IMR-90 (cell line): ENCODE results near the gene BMX. TPM values are rescaled to one million over a fixed set of nuclear protein-coding genes. Genes with fewer than 3 reads are reported as not detected.

Experiments used
- ATAC-seq: fragments of 200-7000 bp; cut with Tn5 transposase; 2 replicates; pipeline ENCODE4 v1.9.1; 2020; ENCODE audit warnings: low read depth, mild to moderate bottlenecking, moderate library complexity
- BruUV-seq: library from RNA; stranded (reverse); fragments of 400-500 nt; replicated peaks from 2 replicates; lab custom pipeline; 2021; lab: Mats Ljungman, UMichigan
- CTCF ChIA-PET: fragments of 300-600 bp; formaldehyde crosslinking; extraction: SDS; loops from one replicate; lab custom pipeline; 2021; ENCODE audit warnings: antibody characterized with exemption; lab: Yijun Ruan, JAX
- POLR2A ChIA-PET: fragments of 300-600 bp; sonication (Branson Sonifier 250); formaldehyde crosslinking; loops from one replicate; lab custom pipeline; 2022; ENCODE audit warnings: antibody characterized with exemption; ENCODE audit not compliant: unreplicated experiment; lab: Charles Lee
- DNase-seq: peaks from one replicate; pipeline ENCODE4 v3.0.0; 2013
- H2AFZ ChIP-seq: replicated peaks from 2 replicates; pipeline ENCODE3; 2013; ENCODE audit warnings: low read length, mild to moderate bottlenecking; ENCODE audit not compliant: poor library complexity
- H2AK5ac ChIP-seq: 2 replicates; pipeline ENCODE4 v1.6.1; 2013; ENCODE audit warnings: low read depth, low read length, inconsistent platforms
- H2AK9ac ChIP-seq: replicated peaks from 2 replicates; pipeline ENCODE3; 2013; ENCODE audit warnings: mild to moderate bottlenecking, low read depth, low read length, moderate library complexity; ENCODE audit not compliant: poor library complexity
- H2BK120ac ChIP-seq: 2 replicates; pipeline ENCODE4 v1.6.1; 2013; ENCODE audit warnings: low read depth, low read length, inconsistent platforms
- H2BK15ac ChIP-seq: 3 replicates; pipeline ENCODE4 v1.6.1; 2013; ENCODE audit warnings: low read depth, low read length, inconsistent platforms
- H2BK20ac ChIP-seq: 2 replicates; pipeline ENCODE4 v1.6.1; 2013; ENCODE audit warnings: low read depth, mild to moderate bottlenecking, inconsistent platforms, low read length, moderate library complexity
- H2BK5ac ChIP-seq: 2 replicates; pipeline ENCODE4 v1.6.1; 2013; ENCODE audit warnings: mild to moderate bottlenecking, low read depth, low read length, inconsistent platforms; ENCODE audit not compliant: poor library complexity, severe bottlenecking
- H3K14ac ChIP-seq: replicated peaks from 2 replicates; pipeline ENCODE4 v1.6.1; 2013; ENCODE audit warnings: low read depth, low read length, inconsistent platforms
- H3K18ac ChIP-seq: 2 replicates; pipeline ENCODE4 v1.6.1; 2013; ENCODE audit warnings: low read depth, low read length, control low read depth
- H3K23ac ChIP-seq: 2 replicates; pipeline ENCODE4 v1.6.1; 2013; ENCODE audit warnings: low read depth, low read length, inconsistent platforms
- H3K27ac ChIP-seq: 2 replicates; pipeline ENCODE4 v1.5.1; 2013; ENCODE audit warnings: mild to moderate bottlenecking, control low read depth, low read length; ENCODE audit not compliant: insufficient read depth
- H3K27me3 ChIP-seq: 2 replicates; pipeline ENCODE4 v1.6.1; 2013; ENCODE audit warnings: low read length; ENCODE audit not compliant: control insufficient read depth, insufficient read depth
- H3K36me3 ChIP-seq: 2 replicates; pipeline ENCODE4 v1.6.1; 2013; ENCODE audit warnings: low read length, mixed read lengths; ENCODE audit not compliant: control insufficient read depth, insufficient read depth
- H3K4ac ChIP-seq: 2 replicates; pipeline ENCODE4 v1.6.1; 2013; ENCODE audit warnings: low read depth, low read length, inconsistent platforms
- H3K4me1 ChIP-seq: 2 replicates; pipeline ENCODE4 v1.6.1; 2013; ENCODE audit warnings: low read length, mixed read lengths; ENCODE audit not compliant: control insufficient read depth, insufficient read depth
- H3K4me2 ChIP-seq: 2 replicates; pipeline ENCODE4 v1.6.1; 2013; ENCODE audit warnings: low read depth, mild to moderate bottlenecking, control low read depth, low read length, moderate library complexity
- H3K4me3 ChIP-seq: 2 replicates; pipeline ENCODE4 v1.5.1; 2013; ENCODE audit warnings: low read depth, mild to moderate bottlenecking, control low read depth, low read length, moderate library complexity; ENCODE audit not compliant: insufficient read depth
- H3K56ac ChIP-seq: 2 replicates; pipeline ENCODE4 v1.6.1; 2013; ENCODE audit warnings: low read length, inconsistent platforms; ENCODE audit not compliant: insufficient read depth; ENCODE audit errors: extremely low read depth
- H3K79me1 ChIP-seq, 2 experiments: 2 replicates each; pipeline ENCODE4 v1.6.1; 2013; ENCODE audit warnings: low read length in 2 of 2, inconsistent platforms in 1 of 2, low read depth in 1 of 2
- H3K9ac ChIP-seq: 2 replicates; pipeline ENCODE4 v1.6.1; 2013; ENCODE audit warnings: low read depth, low read length, control low read depth
- H3K9me1 ChIP-seq: 2 replicates; pipeline ENCODE4 v1.6.1; 2013; ENCODE audit warnings: low read length, inconsistent platforms; ENCODE audit not compliant: insufficient read depth
- H3K9me3 ChIP-seq: 2 replicates; pipeline ENCODE4 v1.6.1; 2013; ENCODE audit warnings: low read length; ENCODE audit not compliant: control insufficient read depth, insufficient read depth
- H4K20me1 ChIP-seq: 2 replicates; pipeline ENCODE4 v1.6.1; 2013; ENCODE audit warnings: low read length, inconsistent platforms; ENCODE audit not compliant: insufficient read depth
- H4K5ac ChIP-seq: 2 replicates; pipeline ENCODE4 v1.6.1; 2013; ENCODE audit warnings: mild to moderate bottlenecking, low read depth, low read length, control low read depth
- H4K8ac ChIP-seq, 2 experiments: 2 replicates each; pipeline ENCODE4 v1.6.1; 2013; ENCODE audit warnings: low read depth in 2 of 2, low read length in 2 of 2, control low read depth in 1 of 2, inconsistent platforms in 1 of 2
- H4K91ac ChIP-seq: 2 replicates; pipeline ENCODE4 v1.6.1; 2013; ENCODE audit warnings: low read depth, low read length, inconsistent platforms; ENCODE audit not compliant: insufficient read depth
- CHD1 ChIP-seq: IDR thresholded peaks from 2 replicates; pipeline ENCODE4 v1.6.1; 2012; ENCODE audit warnings: low read depth, low read length, improper control_type of control experiment
- MAFK ChIP-seq: IDR thresholded peaks from 2 replicates; pipeline ENCODE4 v1.6.1; 2012; ENCODE audit warnings: low read depth, low read length, improper control_type of control experiment
- MAZ ChIP-seq: IDR thresholded peaks from 2 replicates; pipeline ENCODE4 v1.6.1; 2012; ENCODE audit warnings: low read depth, mild to moderate bottlenecking, low read length, improper control_type of control experiment, moderate library complexity, borderline replicate concordance
- SMC3 ChIP-seq: fragments of 150-350 bp; IDR thresholded peaks from 2 replicates; pipeline ENCODE4 v1.6.1; 2016; ENCODE audit warnings: low read depth, mild to moderate bottlenecking, antibody characterized with exemption, low read length, moderate library complexity
- WGBS, 2 experiments: methylation state at CpG; one replicate each; pipeline versions ENCODE4 v1.1.5 to v1.1.7; 2013; ENCODE audit warnings: missing lambda C conversion rate in 2 of 2; ENCODE audit not compliant: insufficient read length in 1 of 2; ENCODE audit errors: extremely low coverage in 2 of 2; 5-methylcytosine and 5-hydroxymethylcytosine counted together
- dilution Hi-C: fragments of 300-500 bp; cut with HindIII; formaldehyde crosslinking; loops from one replicate; pipeline ENCODE4 v1.14.3; 2018; ENCODE audit warnings: low sequenced_read_pairs; ENCODE audit not compliant: unreplicated experiment
- in situ Hi-C: fragments of 300-500 bp; cut with MboI; formaldehyde crosslinking; loops from 3 replicates; pipeline ENCODE4 v1.14.3; 2019; ENCODE audit warnings: low sequenced_read_pairs, inconsistent platforms, mixed read lengths
- intact Hi-C: fragments of 100-400 bp; cut with micrococcal nuclease; formaldehyde crosslinking; loops from 2 replicates; pipeline ENCODE4 v1.10.0; 2022
- polyA plus RNA-seq, 3 experiments: library from polyadenylated mRNA; depleted of rRNA; stranded (reverse); fragments of >200 nt; gene quantifications; 2 replicates each; pipeline ENCODE4 v1.2.3, GENCODE V29; 2012; ENCODE audit warnings: low replicate concordance in 1 of 3
- total RNA-seq: library from RNA; depleted of rRNA; stranded (reverse); fragments of >200 nt; gene quantifications from 2 replicates; pipeline ENCODE4 v1.2.3, GENCODE V29; 2012

The BMX gene
- total and polyA plus RNA-seq, 2 of the 4 experiments (the other 2 are of a cell fraction), result not detected

GRCh38 chrX:15496824-15497223, 3.8 kb upstream of the BMX start:
- dilution Hi-C loops (no loop called here), in situ Hi-C loops (loop anchor here (25.0 kb wide), 1 partner anchor 1190 kb away; no protein-coding TSS in a partner anchor), intact Hi-C loops (loop anchor here (10.0 kb wide), 1 partner anchor 178 kb away; no protein-coding TSS in a partner anchor)
- no CpG with 5 or more reads among the region's 4 CpGs for WGBS, 2 experiments
- Histone ChIP-seq H2BK5ac (no peak overlapping the region), H3K4me1 (no peaks in the 10 kb centered on the region), H3K9ac (no peak overlapping the region), H2BK120ac (no peak overlapping the region), H3K18ac (no peak overlapping the region), H3K9me1 (no peaks in the 10 kb centered on the region), H2AFZ (no peak overlapping the region), H3K9me3 (no peaks in the 10 kb centered on the region), H2AK9ac (no peak overlapping the region), H2AK5ac (no peak overlapping the region), H3K56ac (no peak overlapping the region), H2BK20ac (no peak overlapping the region), H3K4me3 (no peak overlapping the region), H4K8ac (no peak overlapping the region), H3K14ac (no peak overlapping the region), H3K4me2 (no peak overlapping the region), H3K27me3 (peaks cover 4% of the 10 kb centered on the region; the same call in 1 of the 2 replicates), H3K27ac (no peak overlapping the region), H3K36me3 (no peaks in the 10 kb centered on the region), H3K23ac (no peak overlapping the region), H4K20me1 (no peaks in the 10 kb centered on the region), H4K91ac (no peak overlapping the region), H3K4ac (no peak overlapping the region), H4K5ac (no peak overlapping the region), H2BK15ac (no peak overlapping the region), H3K79me1 (peaks cover 0 to 4% of the 10 kb centered on the region in 2 experiments; a peak in 2 of 4 replicates)
- ChIA-PET POLR2A (no interaction called here), CTCF (no interaction called here)
- no TSS peak for BruUV-seq
- DNase-seq (no peak), ATAC-seq (no peak)
- TF ChIP-seq MAZ (no peak), SMC3 (no peak), CHD1 (no peak), MAFK (no peak)
